HG03108 (cell line): ENCODE results near the gene RSRC1.
"Not testable (repeated sequence)": the region's sequence is repeated elsewhere in the genome, so short reads cannot be mapped to it uniquely, and the experiment has no call there.

Source experiments
- ATAC-seq: cut with Tn5 transposase; IDR thresholded peaks from one replicate; pipeline ENCODE4 v1.9.1; 2021; ENCODE audit warnings: moderate library complexity; ENCODE audit not compliant: unreplicated experiment

Gene RSRC1

DNA sequence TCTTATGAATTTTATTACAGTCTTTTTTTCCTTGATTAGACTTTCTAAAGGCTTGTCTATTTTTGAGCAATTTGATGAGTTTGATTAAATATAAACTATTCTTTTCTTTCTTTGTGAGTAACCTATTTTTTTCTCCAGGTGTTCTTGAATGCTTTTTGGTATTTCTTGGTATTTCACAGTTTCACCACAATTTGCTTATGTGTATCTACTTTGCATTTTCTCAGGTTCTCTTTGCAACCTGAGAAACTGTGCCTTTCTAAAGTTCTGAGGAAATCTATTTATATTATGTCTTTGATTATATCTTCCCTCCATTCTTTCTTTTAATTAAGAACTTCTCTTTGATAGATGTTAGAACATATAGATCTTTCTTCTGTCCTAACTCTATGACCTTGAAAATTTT lies 344.0 kb downstream of the RSRC1 start:
- no peak for ATAC-seq

DNA sequence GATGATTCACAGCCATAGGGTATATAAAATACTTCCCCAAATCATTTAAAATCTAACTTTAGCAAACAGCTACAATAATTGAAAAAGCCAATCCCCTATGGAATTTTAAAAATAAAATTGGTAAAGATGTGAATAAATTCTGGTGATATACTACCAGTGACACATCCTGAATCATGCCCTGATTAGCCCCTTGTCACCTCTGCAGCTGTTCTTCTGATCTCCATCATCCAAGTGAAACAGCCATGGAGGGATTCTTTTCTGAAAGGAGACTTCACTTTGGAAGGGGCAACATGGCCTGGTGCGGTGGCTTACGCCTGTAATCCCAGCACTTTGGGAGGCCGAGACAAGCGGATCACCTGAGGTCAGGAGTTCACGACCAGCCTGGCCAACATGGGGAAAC lies 345.5 kb downstream of the RSRC1 start:
- ATAC-seq, result no peak

DNA sequence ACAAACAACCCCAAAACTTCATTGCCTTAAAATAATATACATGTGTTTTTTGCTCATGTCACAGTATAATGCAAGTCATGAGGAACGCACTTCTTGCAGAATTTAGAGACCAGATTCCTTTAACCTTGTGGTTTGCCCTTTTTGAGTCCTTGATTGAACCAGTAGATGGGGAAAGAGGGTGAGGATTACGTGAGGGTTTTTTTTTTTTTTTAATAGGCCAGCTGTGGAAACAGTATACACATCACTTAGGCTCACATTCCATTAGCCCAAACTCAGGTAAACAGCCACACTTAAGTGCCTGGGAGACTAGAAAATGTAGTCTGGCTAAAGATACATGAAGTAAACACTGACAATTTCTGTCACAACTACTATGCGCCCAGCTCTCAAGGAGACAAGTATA lies 346.2 kb downstream of the RSRC1 start:
- no peak for ATAC-seq

GRCh38 chr3:158458464-158458863 lies 348.6 kb downstream of the RSRC1 start:
- no peak for ATAC-seq

DNA sequence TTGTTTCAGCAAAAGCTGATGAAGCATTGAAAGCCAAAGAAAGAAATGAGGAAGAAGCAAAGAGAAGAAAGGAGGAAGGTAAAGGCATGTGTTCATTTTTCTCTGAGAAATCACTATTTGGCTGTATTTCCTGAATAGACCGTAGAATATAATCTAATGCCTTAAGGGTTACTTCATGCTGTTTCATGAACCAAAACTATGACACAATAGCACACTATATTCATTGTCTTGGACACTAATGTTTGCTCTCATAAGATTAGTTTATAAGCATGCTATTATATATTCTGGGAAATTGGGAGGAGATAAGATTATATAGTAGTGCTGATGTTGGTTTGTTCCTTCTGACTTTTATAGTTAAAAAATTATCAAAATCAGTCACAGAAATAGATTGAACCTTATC lies 351.0 kb downstream of the RSRC1 start:
- no peak for ATAC-seq

GRCh38 chr3:158463556-158463955 lies 353.7 kb downstream of the RSRC1 start:
- ATAC-seq, result no peak

DNA sequence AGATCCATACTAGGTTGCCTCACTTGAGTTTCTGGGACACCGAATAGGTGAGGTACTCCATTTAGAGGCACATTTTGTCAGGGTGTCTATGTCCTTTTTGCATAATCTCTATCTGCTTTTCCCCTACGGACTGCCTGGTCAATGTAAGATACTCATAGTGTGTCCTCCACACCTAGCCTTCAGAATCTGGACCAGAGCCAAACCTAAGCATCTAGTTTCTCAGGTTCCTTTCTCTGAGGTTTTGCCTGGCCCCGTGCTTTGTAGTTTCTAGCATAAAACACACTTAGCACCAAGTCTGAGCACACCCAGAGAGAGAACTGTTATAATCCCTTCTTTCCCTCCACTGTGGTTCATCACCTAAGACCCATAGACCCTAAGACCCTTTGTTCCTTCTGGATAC lies 355.2 kb downstream of the RSRC1 start:
- ATAC-seq, result no peak

DNA sequence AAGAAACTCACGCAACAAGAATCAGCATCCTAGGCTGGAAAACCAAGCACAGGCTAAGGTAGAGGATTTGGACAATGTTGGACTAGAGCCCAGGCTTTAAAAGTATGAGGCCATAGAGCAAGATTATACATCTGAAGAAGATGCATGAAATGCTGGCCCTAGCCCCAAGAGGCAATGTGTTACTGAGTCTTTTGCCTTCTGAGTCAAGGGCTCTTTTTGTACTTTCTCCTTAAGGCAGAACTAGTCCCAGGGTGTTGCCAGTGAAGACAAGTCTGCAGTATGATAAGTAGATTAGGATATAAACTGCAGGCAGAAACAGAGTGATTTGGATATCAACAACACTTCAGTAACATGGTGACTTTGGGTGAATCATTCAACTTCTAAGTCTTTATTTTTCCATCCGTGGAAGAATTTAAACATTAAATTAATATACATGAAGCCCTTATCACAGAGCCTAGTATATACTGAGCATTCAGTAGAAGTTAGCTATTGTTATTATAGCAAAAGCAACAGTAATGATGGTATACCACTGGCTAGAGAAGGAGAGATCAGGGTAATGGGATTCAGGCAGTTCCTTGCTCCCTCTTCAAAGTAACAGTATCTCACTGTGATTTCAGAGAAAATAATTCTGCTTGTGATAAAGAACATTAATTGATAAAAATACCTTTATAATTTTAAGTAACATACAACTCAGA lies 361.2 kb downstream of the RSRC1 start:
- ATAC-seq, result no peak

- ATAC-seq, result no peak
Measured at GRCh38 chr3:158471639-158472294, 361.9 kb downstream of the RSRC1 start.

- no peak for ATAC-seq
Measured at GRCh38 chr3:158479051-158479450, 369.2 kb downstream of the RSRC1 start.

DNA sequence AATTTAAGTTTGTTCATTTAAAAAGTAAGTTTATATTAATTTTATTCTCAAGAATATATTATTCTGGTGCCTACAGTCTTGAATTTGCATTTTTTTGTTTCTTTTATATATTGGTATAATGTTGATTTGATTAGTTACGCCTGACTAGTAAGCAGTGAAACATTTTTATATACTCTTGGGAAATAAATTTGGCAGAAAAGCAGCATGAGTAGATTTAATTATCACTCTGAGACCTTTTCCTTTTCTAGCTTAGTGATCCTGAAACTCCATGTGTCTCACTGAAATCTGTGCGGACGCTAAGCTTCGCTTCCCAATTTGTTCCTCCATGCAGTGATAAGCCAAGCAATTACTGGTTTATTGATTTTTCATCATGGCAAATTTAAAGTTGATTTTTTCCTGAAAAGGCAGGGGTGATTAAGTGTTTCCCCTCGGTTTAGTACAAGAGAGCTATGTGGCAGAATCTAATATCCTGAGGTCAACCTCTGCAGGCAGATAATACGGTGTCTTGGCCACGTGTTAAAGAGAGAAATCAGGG lies 373.9 kb downstream of the RSRC1 start:
- no peak for ATAC-seq

DNA sequence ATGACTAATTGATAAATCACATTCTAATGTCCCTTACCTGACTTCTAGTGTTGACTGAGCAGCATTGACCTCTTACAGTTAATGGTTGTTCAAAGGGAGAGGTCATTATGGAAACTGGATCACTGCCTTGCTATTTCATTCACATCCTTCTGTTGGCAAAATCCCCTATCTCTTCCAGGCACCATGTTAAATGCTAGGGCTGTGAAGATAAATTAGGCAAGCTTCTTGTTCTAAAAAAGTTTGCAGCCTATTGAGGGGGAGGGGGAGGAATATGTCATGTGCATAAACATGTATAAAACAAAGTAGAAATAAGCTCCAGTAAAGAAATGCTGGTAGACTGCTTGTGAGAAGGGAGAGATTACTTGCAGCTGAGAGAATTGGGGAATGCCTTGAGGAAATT lies 376.3 kb downstream of the RSRC1 start:
- ATAC-seq, result no peak

DNA sequence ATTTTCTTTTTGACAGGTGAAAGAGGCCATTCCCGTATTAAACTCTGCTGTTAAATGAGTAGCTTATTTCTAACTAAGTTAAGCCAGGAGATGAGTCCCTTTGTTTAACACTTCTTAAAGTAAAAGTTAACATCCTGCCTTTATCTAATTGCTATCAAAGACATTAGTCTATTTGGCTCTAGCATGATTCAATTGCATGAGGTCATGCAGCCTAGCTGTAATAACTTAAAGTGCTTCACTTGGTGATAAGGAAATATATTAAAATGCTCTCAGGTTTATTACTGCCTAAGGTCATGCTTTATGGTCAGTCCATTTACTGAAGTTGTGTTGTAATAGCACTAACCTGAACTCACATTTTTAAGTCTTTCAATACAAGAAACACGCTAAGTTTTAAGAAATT lies 378.8 kb downstream of the RSRC1 start:
- ATAC-seq, result no peak

- no peak for ATAC-seq
Measured at GRCh38 chr3:158489181-158489580, 379.3 kb downstream of the RSRC1 start.

- no peak for ATAC-seq
Measured at GRCh38 chr3:158491968-158492367, 382.1 kb downstream of the RSRC1 start.

DNA sequence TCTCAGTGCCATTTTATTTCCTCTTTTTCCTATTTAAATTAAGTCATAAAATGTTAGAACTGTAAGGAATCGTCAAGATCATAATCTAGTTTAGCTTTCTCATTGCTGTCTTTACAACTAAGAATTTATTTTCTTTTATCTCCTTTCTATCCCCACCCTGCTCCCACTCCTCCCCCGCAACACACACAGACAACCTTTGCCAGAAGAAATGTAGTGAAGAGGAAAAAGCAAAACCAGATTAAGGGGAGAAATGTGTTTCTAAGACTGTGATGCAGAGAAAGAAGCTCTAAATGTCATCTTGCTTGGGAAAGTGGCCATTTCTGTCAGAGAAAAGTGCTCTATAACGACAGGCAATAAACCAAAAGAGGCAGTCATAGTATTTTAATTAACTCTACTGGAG lies 382.8 kb downstream of the RSRC1 start:
- no peak for ATAC-seq

- no peak for ATAC-seq
Measured at GRCh38 chr3:158493931-158494330, 384.0 kb downstream of the RSRC1 start.

DNA sequence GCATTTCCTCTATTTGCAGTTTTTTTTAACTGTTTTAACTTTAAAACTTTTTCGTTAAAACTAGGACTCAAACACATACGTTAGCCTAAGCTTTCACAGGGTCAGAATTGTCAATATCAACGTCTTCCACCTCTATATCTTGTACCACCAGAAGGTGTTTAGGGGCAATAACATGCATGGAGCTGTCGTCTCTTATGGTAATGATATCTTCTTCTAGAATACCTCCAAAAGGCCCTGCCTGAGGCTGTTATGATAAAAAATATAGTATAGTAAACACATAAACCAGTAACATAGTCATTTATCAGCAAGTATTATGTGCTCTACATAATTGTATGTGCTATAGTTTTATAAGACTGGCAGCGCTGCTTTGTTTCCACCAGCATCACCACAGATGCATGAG lies 384.8 kb downstream of the RSRC1 start:
- ATAC-seq, result no peak

GRCh38 chr3:158495398-158495902 lies 385.6 kb downstream of the RSRC1 start:
- not testable (repeated sequence) for ATAC-seq

- ATAC-seq, result no peak
Measured at GRCh38 chr3:158505117-158505516, 395.2 kb downstream of the RSRC1 start.

DNA sequence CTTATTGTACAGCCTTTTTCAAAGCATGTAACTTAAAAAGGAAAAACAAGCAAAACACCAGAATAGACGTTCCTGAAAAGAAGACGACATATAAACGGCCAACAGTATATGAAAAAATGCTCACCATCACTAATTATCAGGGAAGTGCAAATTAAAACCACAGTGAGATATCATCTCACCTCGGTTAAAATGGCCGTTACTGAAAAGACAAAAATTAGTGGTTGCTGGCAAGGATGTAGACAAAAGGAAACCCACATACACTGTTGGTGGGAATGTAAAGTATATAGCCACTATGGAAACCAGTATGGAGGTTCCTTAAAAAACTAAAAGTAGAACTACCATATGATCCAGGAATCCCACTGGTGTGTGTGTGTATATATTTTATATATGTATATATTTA lies 396.6 kb downstream of the RSRC1 start:
- no peak for ATAC-seq

DNA sequence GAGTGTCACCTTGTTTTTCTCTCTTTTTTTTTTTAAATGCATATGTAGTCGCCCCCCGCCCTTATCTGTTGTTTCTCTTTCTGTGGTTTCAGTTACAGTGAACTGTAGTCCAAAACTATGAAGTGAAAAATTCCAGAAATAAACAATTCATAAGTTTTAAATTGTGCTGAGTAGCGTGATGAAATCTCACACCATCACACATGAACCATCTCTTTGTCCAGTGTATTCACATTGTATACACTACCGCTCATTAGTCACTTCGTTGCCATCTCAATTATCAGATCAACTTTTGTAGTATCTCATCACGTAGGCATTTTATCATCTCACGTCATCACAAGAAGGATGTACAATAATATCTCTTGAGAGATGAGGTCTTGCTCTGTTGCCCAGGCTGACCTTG lies 398.6 kb downstream of the RSRC1 start:
- no peak for ATAC-seq
